SK-N-SH (cell line): ENCODE data around the gene WWOX. TPM values are rescaled to one million over a fixed set of nuclear protein-coding genes. Genes with fewer than 3 reads are reported as not detected.

Experiments used
- CTCF ChIA-PET: fragments of 300-600, 350-600 bp; formaldehyde crosslinking; extraction: SDS; loops from one replicate; lab custom pipeline; 2021; lab: Yijun Ruan, JAX
- POLR2A ChIA-PET: fragments of 350-600 bp; sonication (Branson Sonifier 250); formaldehyde crosslinking; extraction: SDS; loops from one replicate; lab custom pipeline; 2020; ENCODE audit warnings: antibody characterized with exemption, inconsistent platforms; lab: Yijun Ruan, JAX
- DNase-seq: peaks from one replicate; pipeline ENCODE4 v3.0.0; 2012
- H2AFZ ChIP-seq: fragments of 200-600 bp; sonication (generic); 2 replicates; pipeline ENCODE4 v1.8.1; 2016; ENCODE audit warnings: antibody characterized with exemption, mild to moderate bottlenecking, low read depth
- H3F3A ChIP-seq: fragments of 200-600 bp; sonication (generic); replicated peaks from 2 replicates; pipeline ENCODE3; 2016; ENCODE audit warnings: antibody characterized with exemption, mild to moderate bottlenecking; ENCODE audit not compliant: insufficient read depth
- H3K27ac ChIP-seq, 2 experiments: fragments of 200-500 bp in 1 of 2; fragments of 200-600 bp in 1 of 2; sonication (Bioruptor generic) in 1 of 2; sonication (generic), shearing (Covaris generic) in 1 of 2; 2 replicates each; pipeline versions ENCODE4 v1.5.1 to v1.6.1; 2014 to 2016; ENCODE audit warnings: low read depth in 2 of 2, inconsistent platforms in 1 of 2, low read length in 1 of 2, mild to moderate bottlenecking in 1 of 2, mixed read lengths in 1 of 2
- H3K27me3 ChIP-seq: fragments of 200-600 bp; sonication (generic), shearing (Covaris generic); 2 replicates; pipeline ENCODE4 v1.6.1; 2016; ENCODE audit warnings: mixed run types; ENCODE audit not compliant: insufficient read depth
- H3K36me3 ChIP-seq, 2 experiments: fragments of 200-500 bp in 1 of 2; fragments of 200-600 bp in 1 of 2; sonication (Bioruptor generic) in 1 of 2; sonication (generic) in 1 of 2; replicated peaks in 1 of 2; 2 replicates each; pipeline versions ENCODE3 to v1.5.1; 2014 to 2016; ENCODE audit warnings: low read length in 1 of 2, mild to moderate bottlenecking in 1 of 2; ENCODE audit not compliant: insufficient read depth in 2 of 2, control insufficient read depth in 1 of 2
- H3K4me1 ChIP-seq, 2 experiments: fragments of 200-500 bp in 1 of 2; fragments of 200-600 bp in 1 of 2; sonication (Bioruptor generic) in 1 of 2; sonication (generic), shearing (Covaris generic) in 1 of 2; 2 replicates each; pipeline versions ENCODE4 v1.5.1 to v1.6.1; 2014 to 2016; ENCODE audit warnings: low read depth in 1 of 2, low read length in 1 of 2, mixed run types in 1 of 2; ENCODE audit not compliant: insufficient read depth in 2 of 2, control insufficient read depth in 1 of 2
- H3K4me2 ChIP-seq: fragments of 200-600 bp; sonication (generic), shearing (Covaris generic); 2 replicates; pipeline ENCODE4 v1.6.1; 2017; ENCODE audit warnings: mixed run types
- H3K4me3 ChIP-seq, 2 experiments: fragments of 200-500 bp in 1 of 2; fragments of 200-600 bp in 1 of 2; sonication (Bioruptor generic) in 1 of 2; sonication (generic), shearing (Covaris generic) in 1 of 2; 2 replicates each; pipeline versions ENCODE4 v1.5.1 to v1.8.1; 2014 to 2016; ENCODE audit warnings: low read depth in 2 of 2, inconsistent platforms in 1 of 2, low read length in 1 of 2, mild to moderate bottlenecking in 1 of 2, mixed read lengths in 1 of 2, moderate library complexity in 1 of 2
- H3K79me2 ChIP-seq: fragments of 200-600 bp; sonication (generic); 2 replicates; pipeline ENCODE4 v1.8.1; 2017; ENCODE audit warnings: mild to moderate bottlenecking; ENCODE audit not compliant: insufficient read depth
- H3K9ac ChIP-seq: fragments of 200-600 bp; sonication (generic); 2 replicates; pipeline ENCODE4 v1.6.1; 2017; ENCODE audit warnings: mixed run types
- H3K9me2 ChIP-seq: fragments of 200-600 bp; sonication (generic); 2 replicates; pipeline ENCODE4 v1.6.1; 2017; ENCODE audit warnings: mixed run types
- H3K9me3 ChIP-seq: fragments of 200-600 bp; sonication (generic); 2 replicates; pipeline ENCODE4 v1.6.1; 2017; ENCODE audit warnings: mixed run types, mild to moderate bottlenecking, moderate library complexity
- H4K20me1 ChIP-seq: fragments of 200-600 bp; sonication (generic); 2 replicates; pipeline ENCODE4 v1.6.1; 2017; ENCODE audit warnings: mild to moderate bottlenecking, mixed run types; ENCODE audit not compliant: insufficient read depth
- CTCF ChIP-seq: fragments of 200-600 bp; sonication (generic); IDR thresholded peaks from 2 replicates; pipeline ENCODE4 v1.6.1; 2017; ENCODE audit warnings: antibody characterized with exemption, mild to moderate bottlenecking, moderate library complexity
- ELF1 ChIP-seq: IDR thresholded peaks from 2 replicates; pipeline ENCODE4 v1.4.0; 2012
- GABPA ChIP-seq: IDR thresholded peaks from 2 replicates; pipeline ENCODE4 v1.4.0; 2012; ENCODE audit warnings: low read depth, mild to moderate bottlenecking
- MEF2A ChIP-seq: IDR thresholded peaks from 2 replicates; pipeline ENCODE4 v1.4.0; 2012; ENCODE audit warnings: low read depth, borderline replicate concordance
- RAD21 ChIP-seq: IDR thresholded peaks from 2 replicates; pipeline ENCODE4 v1.6.1; 2012; ENCODE audit warnings: mild to moderate bottlenecking, low read length
- RCOR1 ChIP-seq: fragments of 150-350 bp; IDR thresholded peaks from 2 replicates; pipeline ENCODE4 v1.6.1; 2017; ENCODE audit warnings: antibody characterized with exemption, low read length
- RFX5 ChIP-seq: IDR thresholded peaks from 2 replicates; pipeline ENCODE4 v1.6.1; 2012; ENCODE audit warnings: mild to moderate bottlenecking, improper control_type of control experiment, low read length
- RXRA ChIP-seq: IDR thresholded peaks from 2 replicates; pipeline ENCODE4 v1.4.0; 2012; ENCODE audit warnings: low read depth, mild to moderate bottlenecking, borderline replicate concordance
- SIN3A ChIP-seq: IDR thresholded peaks from 2 replicates; pipeline ENCODE4 v1.6.1; 2012; ENCODE audit warnings: low read depth, mild to moderate bottlenecking, low read length, moderate library complexity, borderline replicate concordance
- TAF1 ChIP-seq: IDR thresholded peaks from 2 replicates; pipeline ENCODE4 v1.6.1; 2012; ENCODE audit warnings: low read depth, mild to moderate bottlenecking, low read length, moderate library complexity, borderline replicate concordance
- TCF12 ChIP-seq: IDR thresholded peaks from 2 replicates; pipeline ENCODE4 v1.4.0; 2012
- TEAD4 ChIP-seq: IDR thresholded peaks from 2 replicates; pipeline ENCODE4 v1.4.0; 2012; ENCODE audit warnings: mild to moderate bottlenecking, borderline replicate concordance; ENCODE audit not compliant: insufficient read depth
- USF2 ChIP-seq: fragments of 150-350 bp; IDR thresholded peaks from 2 replicates; pipeline ENCODE4 v1.6.1; 2017; ENCODE audit warnings: antibody characterized with exemption, low read length, low read depth, borderline replicate concordance
- ZBTB33 ChIP-seq: IDR thresholded peaks from 2 replicates; pipeline ENCODE4 v1.4.0; 2012; ENCODE audit warnings: low read depth, borderline replicate concordance
- WGBS: methylation state at CpG from one replicate; pipeline ENCODE4 v1.1.6; 2017; ENCODE audit warnings: low lambda C conversion rate; 5-methylcytosine and 5-hydroxymethylcytosine counted together
- polyA plus RNA-seq, 3 experiments: library from polyadenylated mRNA; depleted of rRNA; stranded (reverse); fragments of >200 nt; gene quantifications; 2 replicates each; pipeline ENCODE4 v1.2.3, GENCODE V29; 2012
- TF ChIP-seq, protein P1 (sequence below): IDR thresholded peaks from 2 replicates; pipeline ENCODE4; 2012
- TF ChIP-seq, protein P2 (sequence below): IDR thresholded peaks from 2 replicates; pipeline ENCODE4 v1.4.0; 2012; ENCODE audit warnings: low read depth

WWOX gene
- polyA plus RNA-seq, 1 of the 3 experiments (the other 2 are of a cell fraction): 10.8 TPM

GRCh38 chr16:79042886-79043285 lies 943.4 kb downstream of the WWOX start (continued):
- TF ChIP-seq, protein P1, sequence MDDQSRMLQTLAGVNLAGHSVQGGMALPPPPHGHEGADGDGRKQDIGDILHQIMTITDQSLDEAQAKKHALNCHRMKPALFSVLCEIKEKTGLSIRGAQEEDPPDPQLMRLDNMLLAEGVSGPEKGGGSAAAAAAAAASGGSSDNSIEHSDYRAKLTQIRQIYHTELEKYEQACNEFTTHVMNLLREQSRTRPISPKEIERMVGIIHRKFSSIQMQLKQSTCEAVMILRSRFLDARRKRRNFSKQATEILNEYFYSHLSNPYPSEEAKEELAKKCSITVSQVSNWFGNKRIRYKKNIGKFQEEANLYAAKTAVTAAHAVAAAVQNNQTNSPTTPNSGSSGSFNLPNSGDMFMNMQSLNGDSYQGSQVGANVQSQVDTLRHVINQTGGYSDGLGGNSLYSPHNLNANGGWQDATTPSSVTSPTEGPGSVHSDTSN: no peak

DNA sequence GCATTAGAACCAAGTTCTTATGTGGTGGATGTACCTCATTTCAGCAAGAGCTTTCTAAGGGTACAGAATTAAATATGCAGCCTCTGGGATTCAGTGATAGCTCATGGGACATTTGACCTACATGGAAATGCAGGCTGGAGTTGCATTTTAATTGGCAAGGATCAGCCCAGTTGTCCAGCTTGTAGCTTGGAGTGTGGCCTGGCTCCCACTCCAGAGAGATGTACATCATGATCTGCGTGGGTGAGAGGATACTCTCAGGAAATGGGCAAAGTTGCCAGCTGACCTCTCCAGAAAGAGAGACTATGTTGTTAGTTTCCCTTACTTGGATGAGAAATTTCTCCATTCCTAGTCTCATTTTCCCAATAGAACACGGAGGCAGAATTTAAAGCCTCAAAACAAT lies 945.7 kb downstream of the WWOX start:
- no peaks in the 10 kb centered on the region for H3K9me2 ChIP-seq
- DNase-seq: no peak
- H3K36me3 ChIP-seq: no peaks in the 10 kb centered on the region
- H2AFZ ChIP-seq: no peak overlapping the region
- no peak overlapping the region for H3K4me2 ChIP-seq
- H3K9me3 ChIP-seq: no peaks in the 10 kb centered on the region
- WGBS: 0% methylated on average over 2 of the region's 2 CpGs
- H3K79me2 ChIP-seq: no peaks in the 10 kb centered on the region
- ChIA-PET POLR2A (no interaction called here), CTCF (interaction anchor here (0.8 kb wide), 1 partner anchor 275 kb away, joined by 3 read pairs; no protein-coding TSS in a partner anchor)
- no peak overlapping the region for H3K4me3 ChIP-seq
- H3K27ac ChIP-seq: no peak overlapping the region
- H4K20me1 ChIP-seq: no peaks in the 10 kb centered on the region
- no peaks in the 10 kb centered on the region for H3K27me3 ChIP-seq
- no peaks in the 10 kb centered on the region for H3K4me1 ChIP-seq
- TF ChIP-seq RCOR1: no peak
- TF ChIP-seq GABPA: no peak
- TF ChIP-seq MEF2A: no peak
- TF ChIP-seq TAF1: no peak
- TF ChIP-seq SIN3A: no peak
- H3F3A ChIP-seq: no peaks in the 10 kb centered on the region
- no peak overlapping the region for H3K9ac ChIP-seq

- WGBS: 22% methylated on average over 3 of the region's 3 CpGs
- no peaks in the 10 kb centered on the region for H3K79me2 ChIP-seq
- no peaks in the 10 kb centered on the region for H4K20me1 ChIP-seq
- POLR2A ChIA-PET: no interaction called here
- no peaks in the 10 kb centered on the region for H3K4me1 ChIP-seq
- no peak overlapping the region for H3K9ac ChIP-seq
- no peaks in the 10 kb centered on the region for H3K9me2 ChIP-seq
- H3K27me3 ChIP-seq: no peaks in the 10 kb centered on the region
- H2AFZ ChIP-seq: no peak overlapping the region
- H3K36me3 ChIP-seq: no peaks in the 10 kb centered on the region
- no peak overlapping the region for H3K27ac ChIP-seq
- H3K4me2 ChIP-seq: no peak overlapping the region
- H3K4me3 ChIP-seq: no peak overlapping the region
- DNase-seq: peak; percentile 31
- no peaks in the 10 kb centered on the region for H3K9me3 ChIP-seq
- H3F3A ChIP-seq: no peaks in the 10 kb centered on the region
- TF ChIP-seq RXRA: no peak
- TF ChIP-seq CTCF: peak; percentile 13; the same call in 1 of the 2 replicates
- TF ChIP-seq TCF12: no peak
- no peak for TF ChIP-seq SIN3A
- TF ChIP-seq USF2: no peak
- TF ChIP-seq ZBTB33: no peak
- no peak for TF ChIP-seq TAF1
- no peak for TF ChIP-seq ELF1
- TF ChIP-seq RAD21: peak; percentile 56
- TF ChIP-seq, protein P2, sequence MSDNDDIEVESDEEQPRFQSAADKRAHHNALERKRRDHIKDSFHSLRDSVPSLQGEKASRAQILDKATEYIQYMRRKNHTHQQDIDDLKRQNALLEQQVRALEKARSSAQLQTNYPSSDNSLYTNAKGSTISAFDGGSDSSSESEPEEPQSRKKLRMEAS: no peak
- TF ChIP-seq GABPA: no peak
- no peak for TF ChIP-seq RFX5
- no peak for TF ChIP-seq TEAD4
- TF ChIP-seq, all 33 proteins: peak for 2
- CTCF ChIA-PET: interaction anchor here (0.6 to 1.4 kb wide), 6 partner anchors 22 to 886 kb away, joined by 3 to 4 read pairs (median 4); no protein-coding TSS in a partner anchor
Observed at GRCh38 chr16:79047337-79047736, 947.9 kb downstream of the WWOX start.
